GM12872 (cell line): ENCODE data around the gene PRSS1.

Source experiments
- TF ChIP-seq, protein P1 (sequence below): IDR thresholded peaks from 3 replicates; pipeline ENCODE4 v1.5.1; 2011; ENCODE audit warnings: low read depth, mild to moderate bottlenecking, low read length, moderate library complexity; ENCODE audit not compliant: insufficient read depth

The PRSS1 gene

GRCh38 chr7:142798451-142799436 lies 49.5 kb downstream of the PRSS1 start:
- TF ChIP-seq, protein P1, sequence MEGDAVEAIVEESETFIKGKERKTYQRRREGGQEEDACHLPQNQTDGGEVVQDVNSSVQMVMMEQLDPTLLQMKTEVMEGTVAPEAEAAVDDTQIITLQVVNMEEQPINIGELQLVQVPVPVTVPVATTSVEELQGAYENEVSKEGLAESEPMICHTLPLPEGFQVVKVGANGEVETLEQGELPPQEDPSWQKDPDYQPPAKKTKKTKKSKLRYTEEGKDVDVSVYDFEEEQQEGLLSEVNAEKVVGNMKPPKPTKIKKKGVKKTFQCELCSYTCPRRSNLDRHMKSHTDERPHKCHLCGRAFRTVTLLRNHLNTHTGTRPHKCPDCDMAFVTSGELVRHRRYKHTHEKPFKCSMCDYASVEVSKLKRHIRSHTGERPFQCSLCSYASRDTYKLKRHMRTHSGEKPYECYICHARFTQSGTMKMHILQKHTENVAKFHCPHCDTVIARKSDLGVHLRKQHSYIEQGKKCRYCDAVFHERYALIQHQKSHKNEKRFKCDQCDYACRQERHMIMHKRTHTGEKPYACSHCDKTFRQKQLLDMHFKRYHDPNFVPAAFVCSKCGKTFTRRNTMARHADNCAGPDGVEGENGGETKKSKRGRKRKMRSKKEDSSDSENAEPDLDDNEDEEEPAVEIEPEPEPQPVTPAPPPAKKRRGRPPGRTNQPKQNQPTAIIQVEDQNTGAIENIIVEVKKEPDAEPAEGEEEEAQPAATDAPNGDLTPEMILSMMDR: no peak

DNA sequence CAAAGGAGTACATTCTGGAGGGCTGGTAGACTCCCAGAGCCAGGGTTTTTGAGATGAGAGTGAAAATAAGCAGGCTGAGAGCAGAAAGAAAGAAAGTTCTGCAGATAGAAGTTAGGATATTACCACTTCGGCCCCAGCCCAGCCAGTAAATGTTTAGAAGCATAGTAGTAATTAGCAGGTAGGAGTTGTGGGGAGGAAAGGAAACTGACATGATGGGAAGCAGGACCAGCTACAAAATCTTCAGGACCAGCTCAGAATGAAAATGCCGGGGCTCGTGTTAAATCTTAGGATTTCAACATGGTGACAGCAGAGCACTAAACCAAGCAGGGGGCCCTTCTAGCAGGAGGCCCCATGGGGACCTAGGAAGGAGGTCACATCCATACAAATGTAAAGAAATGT lies 50.2 kb downstream of the PRSS1 start:
- TF ChIP-seq, protein P1: no peak

- TF ChIP-seq, protein P1: no peak
Measured at GRCh38 chr7:142800088-142800487, 50.8 kb downstream of the PRSS1 start.

DNA sequence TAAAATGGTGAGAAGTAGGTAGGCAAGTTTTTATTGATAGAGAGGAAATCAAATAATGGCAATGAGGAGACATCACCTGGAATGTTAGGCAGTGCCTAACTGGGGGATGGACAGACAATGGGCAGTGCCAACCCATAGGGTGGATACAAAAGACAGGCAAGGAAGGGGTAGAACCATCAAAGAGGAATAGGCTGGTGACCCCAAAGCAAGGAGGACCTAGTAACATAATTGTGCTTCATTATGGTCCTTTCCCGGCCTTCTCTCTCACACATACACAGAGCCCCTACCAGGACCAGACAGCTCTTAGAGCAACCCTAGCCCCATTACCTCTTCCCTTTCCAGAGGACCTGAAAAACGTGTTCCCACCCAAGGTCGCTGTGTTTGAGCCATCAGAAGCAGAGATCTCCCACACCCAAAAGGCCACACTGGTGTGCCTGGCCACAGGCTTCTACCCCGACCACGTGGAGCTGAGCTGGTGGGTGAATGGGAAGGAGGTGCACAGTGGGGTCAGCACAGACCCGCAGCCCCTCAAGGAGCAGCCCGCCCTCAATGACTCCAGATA lies 51.5 kb downstream of the PRSS1 start:
- TF ChIP-seq, protein P1: no peak

GRCh38 chr7:142801601-142802295 lies 52.5 kb downstream of the PRSS1 start:
- TF ChIP-seq, protein P1: no peak

- TF ChIP-seq, protein P1: no peak
Measured at GRCh38 chr7:142802301-142802700, 53.0 kb downstream of the PRSS1 start.
